DMS153 treated with DMSO at 0.1 percent for 48 hours (cell line): Measurements from ENCODE around the gene HSD3B2.

ENCODE experiments used
- DNase-seq: peaks from one replicate; lab custom pipeline; 2025; ENCODE audit not compliant: unreplicated experiment; lab: John Stamatoyannopoulos, UW

The HSD3B2 gene

DNA sequence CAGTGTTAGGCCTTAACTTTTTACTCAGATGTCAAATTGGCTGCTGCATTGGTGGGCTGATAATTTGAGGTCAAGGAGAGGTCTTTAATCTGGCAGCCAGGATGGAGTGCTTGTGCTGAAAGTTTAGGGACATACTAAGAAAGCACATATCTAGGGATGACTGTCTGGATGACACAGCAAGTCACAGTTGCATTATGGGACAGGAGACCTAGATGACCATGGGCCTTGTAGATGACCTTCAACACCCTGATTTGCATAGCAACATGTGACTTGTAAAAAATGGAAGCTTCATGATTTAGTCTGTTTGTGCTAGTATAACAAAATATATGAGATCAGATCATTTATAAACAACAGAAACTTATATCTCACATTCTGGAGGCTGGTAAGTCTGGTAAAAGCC is 18.0 kb upstream of the HSD3B2 start:
- no peak for DNase-seq

DNA sequence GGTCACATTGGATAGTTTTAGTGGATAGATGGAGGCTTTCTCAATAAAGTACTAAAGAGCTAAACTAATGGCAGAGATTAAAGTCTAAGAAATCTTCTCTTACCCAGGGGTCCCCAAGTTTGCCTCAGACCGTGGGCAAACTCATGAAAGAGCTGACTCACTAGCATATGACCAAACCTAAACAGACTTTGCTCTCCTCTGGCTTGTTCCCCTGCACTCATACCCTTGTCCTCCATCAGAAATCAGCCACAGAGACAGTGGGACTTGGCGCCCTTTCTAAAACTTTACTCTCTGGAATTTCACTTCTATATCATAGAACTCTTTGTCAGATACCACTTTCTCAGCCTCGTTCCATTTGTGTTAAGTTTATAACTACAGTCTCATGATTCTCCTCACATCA is 17.0 kb upstream of the HSD3B2 start:
- no peak for DNase-seq

GRCh38 chr1:119404736-119405135 is 10.2 kb upstream of the HSD3B2 start:
- DNase-seq = no peak

DNA sequence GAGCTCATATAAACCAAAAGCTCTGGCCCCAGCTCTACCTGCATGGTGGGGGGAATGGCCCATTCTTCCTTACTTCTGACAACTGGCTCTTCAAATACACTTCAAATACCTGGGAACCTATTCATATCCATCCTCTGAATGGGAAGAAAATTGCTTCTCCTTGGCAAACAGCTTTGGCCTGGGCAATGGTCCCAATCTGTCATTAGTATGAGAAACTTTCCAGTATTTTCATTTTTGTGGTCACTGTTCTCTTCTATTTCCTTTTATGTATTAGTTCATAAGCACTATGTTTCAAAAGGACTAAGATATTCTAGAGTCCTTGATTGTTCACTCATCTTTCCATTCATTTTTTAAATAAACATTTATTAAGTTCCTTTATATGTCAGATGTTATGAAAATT is 5.2 kb upstream of the HSD3B2 start:
- DNase-seq = no peak

DNA sequence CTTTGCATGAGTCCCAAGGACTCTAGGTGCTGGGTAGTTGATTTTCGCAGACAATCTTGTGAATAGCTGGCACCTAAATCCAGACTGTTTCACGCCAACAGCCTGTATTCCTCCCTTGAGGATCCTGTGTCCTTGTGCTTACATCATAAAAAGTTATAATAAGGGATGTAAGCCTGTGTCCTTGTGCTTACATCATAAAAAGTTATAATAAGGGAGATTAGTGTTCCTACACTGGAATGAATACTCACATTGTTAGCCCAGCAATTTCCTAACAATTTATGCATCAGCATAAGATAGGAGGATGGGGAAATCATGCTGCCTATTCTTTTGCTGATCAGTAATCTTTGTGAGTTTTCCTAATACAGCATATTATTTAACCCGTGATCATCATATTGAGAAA is 4.0 kb upstream of the HSD3B2 start:
- no peak for DNase-seq

DNA sequence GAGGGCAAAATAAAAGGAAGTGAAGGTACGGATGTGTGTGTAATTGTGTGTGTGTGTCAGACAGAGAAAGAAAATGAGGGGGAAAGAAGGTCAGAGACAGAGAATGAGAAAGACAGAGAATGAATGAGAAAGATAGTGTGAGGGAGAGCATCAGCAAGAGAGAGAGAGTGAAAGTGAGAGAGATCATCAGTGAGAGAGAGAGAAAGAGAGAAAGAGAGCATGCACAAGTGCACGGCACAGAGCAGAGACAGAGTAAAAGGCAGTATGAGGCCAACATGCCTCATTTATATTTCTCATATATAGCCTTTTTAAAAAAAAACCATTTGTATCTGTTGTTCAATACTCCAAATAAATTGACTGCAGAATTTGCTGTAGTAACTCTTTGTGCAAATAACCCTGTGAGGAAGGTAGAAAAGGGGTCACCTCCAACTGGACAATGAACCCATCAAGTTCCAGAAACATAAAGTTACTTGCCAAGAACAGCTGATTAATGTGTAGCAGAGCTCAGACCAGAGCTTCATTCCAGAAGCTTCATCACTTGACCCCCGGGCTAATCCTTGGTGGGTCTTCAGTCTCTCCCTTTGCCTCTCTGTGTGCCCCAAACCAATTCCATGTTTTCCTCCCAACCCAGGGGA is 1.2 kb downstream of the HSD3B2 start:
- no peak for DNase-seq

- DNase-seq = no peak
Observed at GRCh38 chr1:119419109-119419508, 4.2 kb downstream of the HSD3B2 start.

DNA sequence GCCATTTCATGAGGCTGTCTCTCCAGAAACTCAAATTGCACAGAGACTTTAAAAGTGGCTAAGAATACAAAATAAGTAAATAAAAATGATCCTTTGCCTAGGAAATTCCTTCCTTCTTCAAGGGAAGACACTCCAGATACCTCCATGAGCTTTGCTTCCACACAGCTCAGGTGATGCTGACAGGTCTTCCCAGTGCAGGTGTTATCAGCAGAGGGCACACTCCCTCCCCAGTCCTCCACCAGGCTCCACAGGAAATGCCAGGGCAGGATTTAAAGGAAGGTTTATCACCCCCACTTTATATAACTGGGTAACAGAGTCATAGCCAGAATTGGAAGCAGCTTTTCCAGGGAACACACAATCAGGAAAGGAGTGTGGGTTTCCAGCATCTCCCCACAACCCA is 5.7 kb downstream of the HSD3B2 start:
- no peak for DNase-seq

DNA sequence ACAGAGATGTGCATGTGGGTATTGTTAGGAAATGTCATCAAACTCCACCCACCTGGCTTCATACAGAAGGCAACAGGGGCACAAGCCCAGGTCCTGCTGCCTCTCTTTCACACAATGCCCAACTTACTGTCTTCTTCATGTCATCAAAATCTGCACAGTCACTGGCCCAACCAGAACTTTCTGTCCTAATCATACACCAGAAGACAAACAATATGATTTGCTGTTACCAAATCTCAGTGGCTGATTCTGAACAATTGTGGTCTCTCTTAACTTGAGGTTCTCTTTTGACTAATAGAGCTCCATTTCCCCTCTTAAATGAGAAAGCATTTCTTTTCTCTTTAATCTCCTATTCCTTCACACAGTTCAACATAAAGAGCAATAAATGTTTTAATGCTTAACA is 7.7 kb downstream of the HSD3B2 start:
- no peak for DNase-seq

GRCh38 chr1:119428991-119429390 is 14.0 kb downstream of the HSD3B2 start:
- no peak for DNase-seq

DNA sequence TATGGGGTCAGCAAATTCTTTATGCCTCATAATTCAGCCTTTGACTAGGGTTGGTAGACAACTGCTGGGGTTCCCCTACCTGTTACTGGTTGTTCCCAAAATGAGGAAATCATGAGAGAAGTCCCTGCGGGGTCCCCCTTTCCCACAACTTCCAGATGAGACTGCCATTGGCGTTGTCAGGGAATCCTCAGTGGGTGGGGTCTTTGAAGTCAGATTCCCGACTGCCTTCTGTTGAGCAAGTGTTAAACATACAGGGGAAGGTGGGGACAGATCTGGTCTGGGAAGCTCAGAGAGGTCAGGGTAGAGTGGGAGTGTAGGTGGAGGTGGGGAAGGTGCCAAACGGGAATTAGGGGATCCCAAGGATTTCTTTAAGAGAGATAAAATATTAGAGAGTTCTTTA is 14.7 kb downstream of the HSD3B2 start:
- DNase-seq = no peak

DNA sequence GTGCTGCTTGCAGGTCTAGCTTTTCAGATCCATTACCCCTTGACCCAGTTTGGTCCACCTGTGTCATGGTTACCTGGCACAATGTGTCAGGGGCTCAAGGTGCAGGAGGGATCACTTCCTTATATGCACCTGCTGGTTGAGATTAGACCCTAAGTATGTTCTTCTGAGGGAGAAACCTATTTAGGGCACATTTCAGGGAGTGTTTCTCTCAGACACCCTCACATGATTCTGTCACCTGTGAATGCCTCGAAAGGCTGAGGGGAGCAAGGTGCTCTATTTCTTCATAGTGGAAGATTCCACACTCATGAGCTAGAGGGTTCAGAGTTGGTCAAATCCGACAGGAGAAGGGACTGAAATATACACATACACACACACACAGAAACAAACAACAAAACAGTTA is 15.5 kb downstream of the HSD3B2 start:
- DNase-seq = no peak

- no peak for DNase-seq
Observed at GRCh38 chr1:119431836-119432235, 16.9 kb downstream of the HSD3B2 start.

GRCh38 chr1:119435052-119435451 is 20.1 kb downstream of the HSD3B2 start:
- DNase-seq = no peak

DNA sequence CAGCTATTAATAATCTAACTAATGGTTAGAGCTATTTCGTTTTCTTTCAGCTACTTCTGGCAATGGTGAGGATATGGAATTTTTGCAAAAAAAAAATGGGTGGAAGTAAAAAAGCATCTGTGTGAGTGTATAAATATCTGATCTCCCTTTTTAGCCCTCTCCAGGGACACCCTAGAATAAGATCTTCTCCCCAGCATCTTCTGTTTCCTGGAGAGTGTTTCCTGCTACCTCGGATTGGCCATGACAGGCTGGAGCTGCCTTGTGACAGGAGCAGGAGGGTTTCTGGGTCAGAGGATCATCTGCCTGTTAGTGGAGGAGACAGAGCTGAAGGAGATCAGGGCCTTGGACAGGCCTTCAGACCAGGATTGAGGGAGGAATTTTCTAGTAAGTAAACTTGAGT is 23.8 kb downstream of the HSD3B2 start:
- no peak for DNase-seq

DNA sequence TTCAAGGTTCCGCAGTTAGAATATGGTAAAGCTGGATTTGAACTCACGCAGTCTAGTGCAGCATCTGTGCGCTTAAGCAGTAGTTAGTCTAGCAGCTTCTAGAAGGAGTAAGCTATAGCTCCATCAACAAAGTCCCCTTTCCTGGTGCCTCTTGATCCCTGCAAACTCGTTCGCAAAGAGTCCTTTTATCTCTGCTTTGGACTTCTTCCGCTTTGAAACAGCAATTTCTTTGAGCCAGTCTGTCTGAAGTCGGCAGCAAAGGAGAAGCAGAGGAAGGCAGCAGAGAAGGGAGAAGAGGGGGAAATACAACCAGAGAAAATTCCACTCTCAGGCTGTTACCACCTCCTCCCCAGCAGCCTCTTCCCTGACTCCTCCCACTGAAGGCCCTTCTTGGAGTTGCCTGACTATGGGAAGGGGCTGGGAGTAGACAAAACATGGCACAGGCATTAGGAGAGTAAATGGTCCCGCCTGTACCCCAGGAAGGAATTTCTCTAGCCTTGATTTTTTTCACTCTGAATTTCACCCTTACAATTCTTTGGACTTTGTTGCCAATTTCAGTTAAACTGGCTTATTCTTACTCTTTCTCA is 25.9 kb downstream of the HSD3B2 start:
- no peak for DNase-seq

DNA sequence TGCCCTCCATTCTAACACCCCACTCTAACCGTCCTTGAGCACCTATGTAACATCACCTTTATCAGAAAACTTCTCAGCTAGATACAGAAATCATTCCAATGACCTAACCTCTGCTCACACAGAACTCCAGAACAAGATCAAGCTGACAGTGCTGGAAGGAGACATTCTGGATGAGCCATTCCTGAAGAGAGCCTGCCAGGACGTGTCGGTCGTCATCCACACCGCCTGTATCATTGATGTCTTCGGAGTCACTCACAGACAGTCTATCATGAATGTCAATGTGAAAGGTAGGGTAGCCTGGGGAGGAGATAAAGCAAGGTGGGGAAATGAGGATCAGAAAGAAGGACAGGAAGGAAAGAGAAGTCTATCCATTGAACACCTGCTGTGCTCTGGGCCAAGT is 27.8 kb downstream of the HSD3B2 start:
- no peak for DNase-seq

- no peak for DNase-seq
Observed at GRCh38 chr1:119446321-119446720, 31.4 kb downstream of the HSD3B2 start.

DNA sequence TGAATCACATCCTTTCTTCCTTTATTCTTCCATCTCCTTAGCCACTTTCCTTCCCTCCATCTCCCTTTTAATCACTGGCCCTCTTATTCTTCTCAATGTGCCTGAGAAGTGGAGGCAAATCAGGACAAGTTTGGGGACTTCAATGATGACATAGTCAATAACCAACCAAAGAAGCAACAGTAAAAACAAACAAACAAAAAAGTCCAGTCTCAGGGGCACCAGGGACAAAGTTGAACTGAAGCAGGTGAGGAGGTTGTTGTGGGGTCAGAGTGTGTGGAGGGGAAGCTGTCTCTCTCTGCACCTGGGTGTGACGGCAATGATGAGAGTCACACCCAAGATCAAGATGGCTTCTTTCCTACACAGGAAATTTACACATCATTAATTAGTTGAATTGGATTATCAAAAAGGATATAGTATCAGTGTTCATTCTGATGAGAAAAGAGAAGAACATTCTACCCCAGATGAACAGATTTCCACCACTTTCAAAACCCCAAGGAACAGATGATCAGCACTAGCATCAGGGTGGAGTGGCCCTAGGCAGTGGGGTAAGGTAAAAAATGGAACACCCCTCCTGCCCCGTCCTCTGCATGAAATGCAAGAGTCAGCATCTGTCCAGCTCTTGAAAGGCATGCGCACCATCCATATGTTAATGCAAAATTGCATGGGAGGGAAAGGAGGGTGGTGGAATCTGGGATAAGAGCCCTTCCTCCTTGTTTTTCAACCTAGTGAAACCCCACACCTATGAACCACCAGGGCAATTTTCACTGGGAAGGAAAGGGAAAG is 32.6 kb downstream of the HSD3B2 start:
- DNase-seq = no peak

- DNase-seq = no peak
Observed at GRCh38 chr1:119448127-119448511, 33.2 kb downstream of the HSD3B2 start.

DNA sequence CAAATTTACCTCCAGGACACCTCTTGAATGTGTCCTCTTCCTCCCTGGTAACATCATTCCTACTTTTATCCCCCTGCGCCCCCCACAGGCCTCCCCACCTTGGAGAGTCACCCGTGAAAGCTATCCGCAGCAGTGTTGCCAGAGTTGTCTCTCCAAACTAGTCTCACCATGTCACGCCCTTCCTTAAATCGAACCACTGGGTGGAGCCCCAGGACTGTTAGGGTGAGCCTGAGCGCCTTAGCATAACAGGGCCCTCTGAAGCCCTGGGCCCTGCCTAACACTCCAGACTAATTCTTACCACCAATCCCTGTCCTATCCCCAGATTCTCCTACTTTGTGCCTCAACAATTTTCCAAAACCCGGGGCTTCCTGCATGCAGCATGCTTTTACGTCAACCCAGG is 35.0 kb downstream of the HSD3B2 start:
- no peak for DNase-seq

DNA sequence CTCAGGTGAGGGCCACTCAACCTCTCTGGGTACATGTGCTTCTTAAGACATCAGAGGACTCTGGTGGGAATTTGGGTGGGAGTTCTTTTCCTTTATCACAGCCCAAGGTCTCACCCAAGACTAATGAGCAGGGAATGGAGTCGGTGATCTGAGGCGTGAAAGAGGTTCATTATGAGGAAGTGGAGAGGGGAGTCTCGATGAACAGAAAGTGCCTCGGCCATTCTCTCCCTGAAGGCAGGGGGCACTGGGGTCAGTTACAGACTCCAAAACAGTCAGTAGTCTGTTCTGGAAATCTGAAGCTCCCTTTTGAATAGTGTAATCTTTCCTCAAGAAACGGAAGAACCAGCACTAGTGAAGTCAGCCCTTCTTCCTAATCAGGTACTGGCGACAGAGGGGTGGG is 36.2 kb downstream of the HSD3B2 start:
- no peak for DNase-seq

DNA sequence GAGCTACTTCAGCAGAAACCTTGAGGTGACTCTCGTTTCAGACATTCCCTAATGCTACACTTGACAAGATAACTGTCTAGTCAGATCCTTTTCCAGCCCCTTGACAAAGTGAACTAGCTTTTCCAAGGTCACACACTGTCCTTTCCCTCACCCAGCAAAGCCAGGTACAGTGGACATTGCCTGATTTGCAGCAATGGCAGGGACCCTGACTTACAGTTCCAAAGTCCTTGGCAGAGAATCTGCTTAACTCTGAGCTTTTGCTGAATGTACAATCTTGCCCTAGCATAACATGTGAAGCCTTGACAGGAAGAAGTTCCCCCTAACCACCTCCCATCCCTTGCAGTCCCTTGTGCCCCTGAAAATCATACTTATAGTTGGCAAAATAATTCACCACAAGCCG is 37.1 kb downstream of the HSD3B2 start:
- DNase-seq = no peak
